HUES64 (cell line): ENCODE measurements around the gene KCTD2.

Source experiments
- H3K27ac ChIP-seq: 2 replicates; pipeline ENCODE4 v1.7.0; 2013; ENCODE audit warnings: low read depth, low read length, inconsistent platforms
- H3K27me3 ChIP-seq: 2 replicates; pipeline ENCODE4 v1.6.1; 2013; ENCODE audit warnings: mild to moderate bottlenecking, low read length; ENCODE audit not compliant: insufficient read depth
- H3K36me3 ChIP-seq: 2 replicates; pipeline ENCODE4 v1.6.1; 2013; ENCODE audit warnings: mild to moderate bottlenecking, low read length; ENCODE audit not compliant: insufficient read depth
- H3K4me1 ChIP-seq: 2 replicates; pipeline ENCODE4 v1.6.1; 2013; ENCODE audit warnings: mild to moderate bottlenecking, low read length, moderate library complexity; ENCODE audit not compliant: insufficient read depth
- H3K4me3 ChIP-seq: 2 replicates; pipeline ENCODE4 v1.5.1; 2013; ENCODE audit warnings: mild to moderate bottlenecking, low read length, moderate library complexity
- H3K9ac ChIP-seq: 2 replicates; pipeline ENCODE4 v1.6.1; 2013; ENCODE audit warnings: mild to moderate bottlenecking, low read depth, low read length
- H3K9me3 ChIP-seq: 2 replicates; pipeline ENCODE4 v1.6.1; 2013; ENCODE audit warnings: low read depth, low read length; ENCODE audit not compliant: insufficient read depth
- WGBS: fragments of 150-250, 120-280 bp; methylation state at CpG from one replicate; pipeline ENCODE4 v1.1.7; 2013; ENCODE audit warnings: missing lambda C conversion rate; 5-methylcytosine and 5-hydroxymethylcytosine counted together

The KCTD2 gene

GRCh38 chr17:75060434-75061054 lies 13.5 kb downstream of the KCTD2 start:
- no peak overlapping the region for H3K27ac ChIP-seq
- H3K9me3 ChIP-seq, result no peaks in the 10 kb centered on the region
- no peak overlapping the region for H3K4me3 ChIP-seq
- H3K4me1 ChIP-seq, result no peaks in the 10 kb centered on the region
- H3K27me3 ChIP-seq, result no peaks in the 10 kb centered on the region
- H3K36me3 ChIP-seq, result peaks cover 84% of the 10 kb centered on the region
- WGBS, result 95% methylated on average over 26 of the region's 26 CpGs
- no peak overlapping the region for H3K9ac ChIP-seq

GRCh38 chr17:75061055-75061438 lies 14.0 kb downstream of the KCTD2 start:
- no peaks in the 10 kb centered on the region for H3K4me1 ChIP-seq
- H3K36me3 ChIP-seq, result peaks cover 79% of the 10 kb centered on the region
- H3K9me3 ChIP-seq, result no peaks in the 10 kb centered on the region
- H3K27me3 ChIP-seq, result no peaks in the 10 kb centered on the region
- H3K27ac ChIP-seq, result no peak overlapping the region
- H3K4me3 ChIP-seq, result no peak overlapping the region
- WGBS, result 96% methylated on average over 10 of the region's 10 CpGs
- H3K9ac ChIP-seq, result no peak overlapping the region

- Histone ChIP-seq H3K4me1 (no peaks in the 10 kb centered on the region), H3K36me3 (peaks cover 73% of the 10 kb centered on the region), H3K27ac (no peak overlapping the region), H3K4me3 (no peak overlapping the region), H3K27me3 (no peaks in the 10 kb centered on the region), H3K9ac (no peak overlapping the region), H3K9me3 (no peaks in the 10 kb centered on the region)
- 94% methylated on average over 8 of the region's 8 CpGs for WGBS
These were observed 14.6 kb downstream of the KCTD2 start for GRCh38 chr17:75061618-75062017.

GRCh38 chr17:75063201-75063600 lies 16.2 kb downstream of the KCTD2 start:
- Histone ChIP-seq H3K36me3 (peaks cover 63% of the 10 kb centered on the region), H3K4me3 (no peak overlapping the region), H3K27ac (no peak overlapping the region), H3K27me3 (no peaks in the 10 kb centered on the region), H3K9me3 (no peaks in the 10 kb centered on the region), H3K4me1 (no peaks in the 10 kb centered on the region), H3K9ac (no peak overlapping the region)
- WGBS, result 95% methylated on average over 13 of the region's 13 CpGs

- Histone ChIP-seq H3K27ac (no peak overlapping the region), H3K4me1 (no peaks in the 10 kb centered on the region)
These were observed 16.6 kb downstream of the KCTD2 start for GRCh38 chr17:75063626-75064025.

GRCh38 chr17:75064040-75064439 lies 17.0 kb downstream of the KCTD2 start:
- 96% methylated on average over 11 of the region's 11 CpGs for WGBS
- Histone ChIP-seq H3K27me3 (no peaks in the 10 kb centered on the region), H3K4me1 (no peaks in the 10 kb centered on the region), H3K27ac (no peak overlapping the region), H3K9ac (no peak overlapping the region), H3K4me3 (no peak overlapping the region), H3K36me3 (peaks cover 63% of the 10 kb centered on the region), H3K9me3 (no peaks in the 10 kb centered on the region)

More at GRCh38 chr17:75063626-75064025, 16.6 kb downstream of the KCTD2 start:
- Histone ChIP-seq H3K4me3 (no peak overlapping the region), H3K27me3 (no peaks in the 10 kb centered on the region), H3K9ac (no peak overlapping the region), H3K9me3 (no peaks in the 10 kb centered on the region), H3K36me3 (peaks cover 63% of the 10 kb centered on the region)
- WGBS, result 93% methylated on average over 3 of the region's 3 CpGs

- Histone ChIP-seq H3K36me3 (peaks cover 59% of the 10 kb centered on the region), H3K27me3 (no peaks in the 10 kb centered on the region), H3K27ac (no peak overlapping the region), H3K9ac (no peak overlapping the region), H3K9me3 (no peaks in the 10 kb centered on the region), H3K4me3 (no peak overlapping the region), H3K4me1 (no peaks in the 10 kb centered on the region)
- WGBS, result 96% methylated on average over 8 of the region's 8 CpGs
These were observed 17.4 kb downstream of the KCTD2 start for GRCh38 chr17:75064460-75064859.

- Histone ChIP-seq H3K9me3 (no peaks in the 10 kb centered on the region), H3K9ac (no peak overlapping the region), H3K4me1 (no peaks in the 10 kb centered on the region), H3K27me3 (no peaks in the 10 kb centered on the region), H3K27ac (no peak overlapping the region), H3K36me3 (peaks cover 54% of the 10 kb centered on the region), H3K4me3 (no peak overlapping the region)
- WGBS, result 95% methylated on average over 18 of the region's 18 CpGs
These were observed 18.0 kb downstream of the KCTD2 start for GRCh38 chr17:75064867-75065561.

GRCh38 chr17:75065562-75066151 lies 18.6 kb downstream of the KCTD2 start:
- Histone ChIP-seq H3K27ac (no peak overlapping the region), H3K36me3 (peaks cover 47% of the 10 kb centered on the region), H3K27me3 (no peaks in the 10 kb centered on the region), H3K9me3 (no peaks in the 10 kb centered on the region), H3K4me3 (no peak overlapping the region), H3K9ac (no peak overlapping the region), H3K4me1 (no peaks in the 10 kb centered on the region)
- WGBS, result 95% methylated on average over 6 of the region's 6 CpGs

- Histone ChIP-seq H3K9ac (no peak overlapping the region; the same call in 1 of the 2 replicates), H3K9me3 (no peaks in the 10 kb centered on the region), H3K27me3 (no peaks in the 10 kb centered on the region), H3K4me3 (no peak overlapping the region), H3K27ac (no peak overlapping the region), H3K36me3 (peaks cover 25% of the 10 kb centered on the region), H3K4me1 (no peaks in the 10 kb centered on the region)
- WGBS, result 84% methylated on average over 4 of the region's 4 CpGs
These were observed 20.8 kb downstream of the KCTD2 start for GRCh38 chr17:75067856-75068255.

GRCh38 chr17:75068750-75069149 lies 21.7 kb downstream of the KCTD2 start:
- H3K4me3 ChIP-seq, result no peak overlapping the region
- H3K27me3 ChIP-seq, result no peaks in the 10 kb centered on the region
- no peak overlapping the region for H3K27ac ChIP-seq
- WGBS, result 88% methylated on average over 8 of the region's 8 CpGs
- no peaks in the 10 kb centered on the region for H3K9me3 ChIP-seq
- peaks cover 17% of the 10 kb centered on the region for H3K36me3 ChIP-seq
- H3K4me1 ChIP-seq, result no peaks in the 10 kb centered on the region
- no peak overlapping the region for H3K9ac ChIP-seq
